Measurements from ENCODE around the gene PLCB4.

The PLCB4 gene

DNA sequence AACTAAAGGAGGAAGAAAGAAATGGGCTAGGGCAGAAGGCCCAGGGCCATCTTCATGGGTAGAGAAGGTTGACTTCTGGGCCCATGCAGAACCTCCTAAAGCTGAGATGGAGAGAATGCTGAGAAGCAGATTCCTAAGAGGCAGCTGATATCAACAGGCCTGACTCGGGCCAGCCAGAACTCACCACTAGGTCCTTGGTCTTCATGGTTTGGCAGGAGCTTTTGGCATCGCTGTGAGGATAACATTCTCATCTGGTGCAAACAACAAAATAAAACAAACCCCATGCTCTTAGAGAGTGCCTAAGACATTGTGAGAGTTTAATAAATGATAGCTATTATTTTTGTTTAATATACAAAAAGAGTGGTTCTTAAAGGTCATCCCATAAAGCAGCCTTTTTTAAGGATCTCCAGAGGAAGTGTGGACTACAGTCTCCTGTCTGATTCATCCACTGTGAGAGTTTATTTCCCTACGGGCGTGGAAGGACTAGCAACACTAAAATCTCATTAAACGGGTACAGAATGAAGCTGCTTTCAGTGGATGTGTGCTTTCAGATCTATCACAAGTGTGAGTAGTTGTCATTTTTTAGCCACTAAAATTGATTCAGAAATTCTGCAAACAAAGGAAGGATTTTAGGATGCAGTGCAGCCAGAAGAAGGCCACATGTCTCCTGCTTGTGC is 160.0 kb downstream of the PLCB4 start:
- DNase-seq = no peak

- no peak for DNase-seq
These were observed 161.5 kb downstream of the PLCB4 start for GRCh38 chr20:9230406-9230805.

DNA sequence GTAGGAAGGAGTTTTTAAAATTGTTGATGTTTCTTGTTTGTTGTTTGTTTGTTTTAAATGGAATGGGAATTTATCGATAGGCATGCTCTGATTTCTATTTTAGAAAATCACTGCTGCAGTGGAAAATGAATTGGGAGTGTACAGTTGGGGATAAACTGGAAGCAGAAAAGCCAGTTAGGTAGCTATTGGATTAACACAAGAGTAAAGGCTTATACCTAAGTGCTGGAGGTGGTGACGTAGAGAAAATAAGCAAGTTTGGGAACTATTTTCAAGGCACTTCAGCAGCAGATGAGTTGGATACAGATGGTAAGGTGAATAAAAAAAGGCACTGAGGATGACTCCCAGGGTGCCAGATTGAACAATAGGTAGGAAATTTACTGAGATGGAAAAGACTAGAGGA is 164.9 kb downstream of the PLCB4 start:
- DNase-seq = no peak

- DNase-seq = no peak
These were observed 166.6 kb downstream of the PLCB4 start for GRCh38 chr20:9235518-9235917.

- DNase-seq = no peak
These were observed 167.6 kb downstream of the PLCB4 start for GRCh38 chr20:9236458-9236857.

DNA sequence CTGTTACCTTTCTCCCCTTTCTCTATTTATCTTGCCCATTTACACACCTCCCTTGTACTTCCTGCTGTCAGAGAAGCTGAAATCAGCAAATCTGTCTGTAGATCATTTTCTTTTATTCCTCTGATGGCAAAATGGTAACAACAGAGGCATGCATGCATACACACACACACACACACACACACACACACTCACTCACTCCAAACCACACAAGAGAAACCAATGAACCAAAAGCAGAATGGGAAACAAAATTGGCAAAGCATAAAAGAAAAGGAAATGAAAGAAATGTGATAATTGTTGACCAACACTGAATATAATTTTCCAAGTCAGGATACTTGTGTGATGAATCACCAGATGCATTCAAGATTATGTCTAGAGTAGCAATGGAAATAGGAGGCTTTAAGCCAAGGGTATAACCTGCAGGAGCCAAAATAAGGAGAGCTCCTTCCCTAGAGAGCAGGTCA is 172.4 kb downstream of the PLCB4 start:
- DNase-seq = no peak

DNA sequence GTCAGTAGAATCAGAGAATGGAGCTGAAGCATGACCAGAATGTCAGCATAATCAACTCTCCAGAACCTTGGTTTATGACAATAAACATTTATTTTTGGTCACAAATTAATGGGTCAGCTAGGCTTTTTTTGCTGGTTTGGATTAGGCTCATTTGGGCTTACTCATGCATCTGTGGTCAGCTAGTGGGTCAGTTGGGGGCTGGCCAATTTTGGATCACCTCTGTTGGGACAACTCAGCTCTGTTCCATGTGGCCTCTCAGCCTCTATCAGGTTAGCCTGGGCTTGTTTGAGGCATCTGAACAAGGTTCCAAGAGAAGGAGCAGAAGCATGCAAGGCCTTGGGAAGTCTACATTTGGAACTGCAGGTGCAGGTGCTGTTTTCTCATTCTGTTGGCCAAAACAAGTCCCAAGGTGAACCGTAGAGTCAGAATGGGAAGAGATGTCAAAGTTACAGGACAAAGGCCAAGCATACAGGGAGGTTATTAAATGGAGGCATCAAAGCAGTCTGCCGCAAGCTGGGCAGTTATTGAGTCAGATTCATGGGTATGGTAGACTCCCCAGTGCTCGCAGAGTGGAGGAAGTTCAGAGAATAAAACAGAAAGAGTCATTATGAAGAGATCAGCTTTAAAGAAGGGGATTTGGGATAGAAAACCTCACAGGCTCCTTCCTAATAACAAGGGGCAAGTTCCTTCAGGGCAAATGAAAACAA is 173.0 kb downstream of the PLCB4 start:
- DNase-seq = no peak

GRCh38 chr20:9243986-9244385 is 175.1 kb downstream of the PLCB4 start:
- no peak for DNase-seq

DNA sequence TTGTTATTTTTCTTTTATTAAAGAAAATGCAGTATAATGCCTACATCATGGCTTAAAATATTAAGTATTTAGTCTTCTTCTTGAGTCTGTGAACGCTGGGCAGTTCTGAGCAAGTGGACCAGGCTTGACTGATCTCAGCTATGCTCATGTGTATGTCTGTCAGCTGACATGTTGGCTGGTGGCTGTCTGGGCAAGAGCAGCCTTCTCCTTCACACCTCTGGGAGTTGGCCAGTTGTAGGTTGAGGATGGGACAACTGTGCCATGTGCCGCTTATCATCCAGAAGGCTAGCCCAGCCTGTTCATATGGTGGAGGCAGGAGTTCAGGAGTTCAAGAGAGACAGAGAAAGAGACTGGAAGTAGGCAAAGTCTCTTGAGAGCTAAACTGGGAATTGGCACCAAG is 175.9 kb downstream of the PLCB4 start:
- no peak for DNase-seq

- DNase-seq = no peak
These were observed 177.8 kb downstream of the PLCB4 start for GRCh38 chr20:9246731-9247130.

DNA sequence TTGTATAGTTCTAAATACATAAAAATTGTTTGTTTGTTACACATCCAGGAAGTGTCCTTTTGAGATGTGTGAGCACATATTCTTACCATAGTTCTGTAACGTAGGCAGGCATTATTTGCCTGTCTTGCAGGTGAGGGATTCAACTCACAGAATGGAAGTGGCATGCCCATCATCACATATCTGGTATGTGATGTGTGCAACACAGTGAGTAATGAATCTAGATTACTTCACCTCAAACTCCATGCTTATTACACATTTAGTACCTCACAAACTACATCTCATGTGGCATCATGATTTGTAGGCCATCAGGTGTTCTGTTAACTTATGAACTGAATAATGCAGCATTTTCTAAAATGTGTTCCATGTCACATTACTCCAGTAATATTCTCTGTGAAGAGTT is 181.6 kb downstream of the PLCB4 start:
- DNase-seq = no peak

- no peak for DNase-seq
These were observed 184.2 kb downstream of the PLCB4 start for GRCh38 chr20:9253006-9253539.

GRCh38 chr20:9255171-9255570 is 186.3 kb downstream of the PLCB4 start:
- DNase-seq = no peak

DNA sequence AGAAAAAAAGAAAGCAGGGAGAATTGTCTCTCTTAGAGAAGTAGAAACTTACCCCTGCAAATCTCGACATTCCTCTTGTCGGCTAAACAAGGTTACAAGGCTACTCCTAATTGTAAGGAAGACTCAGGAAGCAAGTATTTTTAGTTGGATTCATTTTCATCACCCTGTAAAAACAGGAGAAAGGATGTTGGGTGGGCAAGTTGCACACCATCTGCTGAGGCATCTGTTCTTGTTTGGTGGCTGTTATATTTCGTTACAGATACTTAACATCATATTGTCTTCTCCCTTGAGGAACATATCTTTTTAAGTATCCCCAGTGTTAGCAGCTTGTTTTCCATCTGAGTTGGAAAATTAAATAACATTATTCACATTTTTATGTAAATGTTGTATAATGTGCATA is 187.5 kb downstream of the PLCB4 start:
- no peak for DNase-seq

- DNase-seq = no peak
These were observed 190.0 kb downstream of the PLCB4 start for GRCh38 chr20:9258901-9259300.

- no peak for DNase-seq
These were observed 191.1 kb downstream of the PLCB4 start for GRCh38 chr20:9260027-9260426.

DNA sequence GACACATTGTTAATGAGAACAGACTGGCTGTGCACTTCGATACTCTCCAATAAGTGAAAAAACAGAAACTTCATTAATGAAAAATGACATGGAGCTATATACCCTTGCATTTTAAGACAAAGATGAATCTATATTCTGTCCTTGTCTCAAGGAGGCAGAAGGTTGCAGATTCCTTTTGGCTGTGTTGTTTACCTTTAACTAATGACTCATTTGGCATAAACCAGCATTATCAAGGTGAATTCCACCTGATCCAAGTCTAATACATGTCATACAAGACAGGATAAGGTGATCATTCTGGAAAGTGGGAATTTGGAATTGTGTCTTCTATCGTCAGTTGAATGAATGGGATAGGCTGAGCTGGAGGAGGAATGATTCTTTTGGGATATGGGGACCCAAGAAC is 192.9 kb downstream of the PLCB4 start:
- no peak for DNase-seq

GRCh38 chr20:9262653-9263194 is 193.8 kb downstream of the PLCB4 start:
- DNase-seq = no peak

- DNase-seq = no peak
These were observed 200.5 kb downstream of the PLCB4 start for GRCh38 chr20:9269280-9269971.

DNA sequence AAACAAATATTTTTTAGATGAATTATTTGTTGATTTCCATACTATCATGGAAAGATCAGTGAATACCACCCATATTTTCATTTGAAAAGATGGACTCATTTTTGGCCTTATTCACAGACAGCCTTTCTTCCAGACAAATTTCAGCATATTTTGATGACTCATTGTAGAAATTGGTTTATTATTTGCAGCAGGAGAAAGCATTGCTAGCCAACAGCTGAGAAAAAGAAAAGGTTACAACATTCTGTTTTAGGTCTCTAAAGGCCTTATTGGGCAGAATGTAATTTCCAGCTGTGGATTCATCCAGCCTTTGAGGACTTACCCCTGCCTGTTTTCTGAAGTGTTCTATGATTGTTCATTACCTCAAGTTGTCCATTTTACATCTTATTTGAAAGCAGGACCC is 201.9 kb downstream of the PLCB4 start:
- no peak for DNase-seq

- no peak for DNase-seq
These were observed 208.1 kb downstream of the PLCB4 start for GRCh38 chr20:9276966-9277468.

GRCh38 chr20:9279918-9280401 is 211.1 kb downstream of the PLCB4 start:
- no peak for DNase-seq

- no peak for DNase-seq
These were observed 211.8 kb downstream of the PLCB4 start for GRCh38 chr20:9280666-9281065.
